Measurements from ENCODE around the gene STXBP4. TPM values are rescaled to one million over a fixed set of nuclear protein-coding genes. Genes with fewer than 3 reads are reported as not detected.
"Not testable (repeated sequence)": the region's sequence is repeated elsewhere in the genome, so short reads cannot be mapped to it uniquely, and the experiment has no call there.

STXBP4 gene
- total RNA-seq, 2 experiments from 2014 or later = 9.4 to 12.6 TPM

GRCh38 chr17:55069983-55070529 is 101.5 kb downstream of the STXBP4 start:
- Histone ChIP-seq H3K4me3 (ENCODE audit: low read depth, low read length, poor library complexity, severe bottlenecking) (no peak overlapping the region), H4K20me1 (ENCODE audit: insufficient read depth, low read length) (no peaks in the 10 kb centered on the region), H3K9me3 (ENCODE audit: low read length) (no peaks in the 10 kb centered on the region), H3K27ac (ENCODE audit: low read depth, low read length, poor library complexity, severe bottlenecking) (no peak overlapping the region), H3K9me2 (ENCODE audit: insufficient read depth, low read length) (no peaks in the 10 kb centered on the region), H3K79me2 (ENCODE audit: insufficient read depth, low read depth, low read length) (no peaks in the 10 kb centered on the region), H2AFZ (ENCODE audit: low read length) (no peak overlapping the region), H3K36me3 (ENCODE audit: insufficient read depth, low read length) (no peaks in the 10 kb centered on the region), H3K4me1 (ENCODE audit: insufficient read depth, low read length, poor library complexity, severe bottlenecking) (no peaks in the 10 kb centered on the region), H3K4me2 (ENCODE audit: low read length) (no peak overlapping the region)
- intact Hi-C loops (cut with micrococcal nuclease; ENCODE audit: unreplicated experiment) = no loop called here
- CTCF ChIA-PET (ENCODE audit: unreplicated experiment) = interaction anchor here (1.2 kb wide), 1 partner anchor 14 kb away, joined by 3 read pairs; no protein-coding TSS in a partner anchor
- no peak for TF ChIP-seq EZH2phosphoT487 (IDR thresholded peaks at IDR 0.05; ENCODE audit: borderline replicate concordance, low read depth, low read length)
- TF ChIP-seq CTCF (conservative IDR thresholded peaks at IDR 0.05; ENCODE audit: low read length) = no peak
- no TSS peak for BruUV-seq (replicated peaks)
- POLR2A ChIA-PET = interaction anchor here (0.7 to 1.4 kb wide), 2 partner anchors 17 to 84 kb away, joined by 3 to 4 read pairs; no protein-coding TSS in a partner anchor
- DNase-seq (ENCODE audit: low spot score) = no peak

GRCh38 chr17:55072898-55073297 is 104.3 kb downstream of the STXBP4 start:
- ChIA-PET POLR2A (no interaction called here), CTCF (ENCODE audit: unreplicated experiment) (no interaction called here)
- Histone ChIP-seq H4K20me1 (ENCODE audit: insufficient read depth, low read length) (no peaks in the 10 kb centered on the region), H3K4me3 (ENCODE audit: low read depth, low read length, poor library complexity, severe bottlenecking) (no peak overlapping the region), H3K9me2 (ENCODE audit: insufficient read depth, low read length) (no peaks in the 10 kb centered on the region), H3K4me1 (ENCODE audit: insufficient read depth, low read length, poor library complexity, severe bottlenecking) (no peaks in the 10 kb centered on the region), H3K79me2 (ENCODE audit: insufficient read depth, low read depth, low read length) (no peaks in the 10 kb centered on the region), H3K36me3 (ENCODE audit: insufficient read depth, low read length) (no peaks in the 10 kb centered on the region), H3K9me3 (ENCODE audit: low read length) (no peaks in the 10 kb centered on the region), H2AFZ (ENCODE audit: low read length) (no peak overlapping the region), H3K27ac (ENCODE audit: low read depth, low read length, poor library complexity, severe bottlenecking) (no peak overlapping the region), H3K4me2 (ENCODE audit: low read length) (no peak overlapping the region)
- intact Hi-C loops (cut with micrococcal nuclease; ENCODE audit: unreplicated experiment) = no loop called here
- BruUV-seq (replicated peaks) = no TSS peak
- no peak for DNase-seq (ENCODE audit: low spot score)
- TF ChIP-seq CTCF (conservative IDR thresholded peaks at IDR 0.05; ENCODE audit: low read length) = no peak
- TF ChIP-seq EZH2phosphoT487 (IDR thresholded peaks at IDR 0.05; ENCODE audit: borderline replicate concordance, low read depth, low read length) = no peak

GRCh38 chr17:55073467-55073866 is 104.9 kb downstream of the STXBP4 start:
- H3K27ac ChIP-seq (ENCODE audit: low read depth, low read length, poor library complexity, severe bottlenecking); H3K4me3 ChIP-seq (ENCODE audit: low read depth, low read length, poor library complexity, severe bottlenecking); intact Hi-C loops (cut with micrococcal nuclease; ENCODE audit: unreplicated experiment); H3K4me2 ChIP-seq (ENCODE audit: low read length); H3K9me2 ChIP-seq (ENCODE audit: insufficient read depth, low read length); H2AFZ ChIP-seq (ENCODE audit: low read length); H3K79me2 ChIP-seq (ENCODE audit: insufficient read depth, low read depth, low read length); H3K9me3 ChIP-seq (ENCODE audit: low read length); BruUV-seq (replicated peaks); CTCF ChIA-PET (ENCODE audit: unreplicated experiment); H3K4me1 ChIP-seq (ENCODE audit: insufficient read depth, low read length, poor library complexity, severe bottlenecking); H4K20me1 ChIP-seq (ENCODE audit: insufficient read depth, low read length); H3K36me3 ChIP-seq (ENCODE audit: insufficient read depth, low read length); DNase-seq (ENCODE audit: low spot score): not testable (repeated sequence)
- POLR2A ChIA-PET = interaction anchor here (0.6 kb wide), 1 partner anchor 75 kb away, joined by 3 read pairs; no protein-coding TSS in a partner anchor

Measured in OCI-LY7 (cell line).